SIG-M5 (cell line): ENCODE data around the gene NPAS3.

Experiments used
- DNase-seq: peaks from one replicate; lab custom pipeline; 2025; lab: John Stamatoyannopoulos, UW

Gene NPAS3

GRCh38 chr14:33449268-33449667 is 510.6 kb downstream of the NPAS3 start:
- DNase-seq, result no peak

- no peak for DNase-seq
These were observed 511.2 kb downstream of the NPAS3 start for GRCh38 chr14:33449703-33450395.

GRCh38 chr14:33450416-33450815 is 511.7 kb downstream of the NPAS3 start:
- no peak for DNase-seq

- DNase-seq, result no peak
These were observed 512.5 kb downstream of the NPAS3 start for GRCh38 chr14:33451211-33451610.

- no peak for DNase-seq
These were observed 514.3 kb downstream of the NPAS3 start for GRCh38 chr14:33452995-33453394.

DNA sequence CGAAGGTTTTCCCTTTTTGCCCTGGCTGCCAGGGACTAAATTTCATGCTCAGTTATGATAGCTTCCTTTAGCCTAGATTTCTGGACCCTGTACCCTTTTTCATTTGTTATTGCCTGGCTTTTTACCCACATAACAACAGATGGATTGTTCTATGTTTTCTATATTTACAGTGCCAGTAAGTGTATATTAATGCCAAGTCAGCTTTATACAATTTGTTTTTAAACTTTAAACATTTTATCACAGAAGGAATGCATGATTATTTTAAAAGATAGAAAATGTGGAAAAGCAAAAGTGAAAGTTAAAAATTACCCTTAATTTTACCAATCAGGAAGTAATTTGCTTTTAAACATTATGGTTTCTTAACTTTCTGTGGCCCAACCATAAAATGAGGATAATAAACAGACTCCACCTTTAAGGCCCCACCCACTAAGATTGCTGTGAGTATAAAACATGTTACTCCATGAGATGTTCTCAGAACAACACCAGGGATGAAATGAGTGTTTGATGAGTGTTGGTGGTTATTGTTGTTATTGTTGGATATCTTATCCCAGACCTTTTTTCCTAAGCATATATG is 515.4 kb downstream of the NPAS3 start:
- no peak for DNase-seq

DNA sequence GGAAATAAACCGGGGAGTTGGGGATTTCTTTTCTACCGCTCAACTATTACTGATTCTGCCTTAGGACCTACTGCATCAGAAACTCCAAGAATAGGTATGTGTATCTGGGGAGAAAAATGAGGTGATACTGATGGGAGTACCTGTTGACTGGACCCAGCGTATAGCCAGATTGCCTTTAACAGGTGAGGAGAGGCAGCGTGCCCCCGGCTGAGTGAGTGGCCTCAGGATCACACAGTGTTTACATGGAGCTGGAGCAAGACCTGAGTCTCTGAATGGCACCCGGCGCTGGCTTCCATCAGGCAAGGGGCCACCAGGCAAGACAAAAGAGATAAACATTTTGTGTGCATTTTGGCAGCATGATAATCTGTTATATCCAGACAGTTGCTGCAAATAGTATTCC is 516.0 kb downstream of the NPAS3 start:
- DNase-seq, result no peak

DNA sequence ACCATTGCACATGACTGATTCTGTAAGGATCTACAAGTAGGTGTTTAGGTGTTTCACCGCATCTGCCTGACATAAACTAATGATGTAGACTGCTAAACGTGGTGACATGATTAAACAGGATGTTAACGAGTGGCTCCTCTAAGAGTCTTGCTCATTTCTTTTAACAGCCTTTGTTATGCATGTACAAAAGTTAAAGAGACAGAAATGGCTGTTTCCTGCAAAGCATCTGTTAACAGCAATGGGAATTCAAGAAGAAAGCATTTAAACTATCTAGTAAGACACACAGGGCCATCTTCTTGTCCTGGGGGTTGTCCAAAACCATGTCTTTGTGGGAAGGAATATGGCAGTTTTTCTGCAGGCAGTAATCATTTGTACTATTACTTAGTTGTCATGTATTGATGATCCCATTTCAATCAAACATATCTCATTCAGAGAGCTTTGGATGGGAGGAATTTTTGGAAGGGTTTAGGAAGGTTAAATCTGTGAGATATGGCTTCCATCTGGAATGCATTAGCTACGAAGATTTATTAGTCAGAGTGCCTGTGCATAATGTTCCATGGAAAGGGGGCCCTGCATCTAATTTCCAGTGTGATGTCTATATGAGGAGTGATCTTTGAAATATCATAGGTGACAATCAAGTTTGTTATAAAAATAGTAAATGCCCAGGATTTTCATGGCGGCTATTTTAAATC is 517.1 kb downstream of the NPAS3 start:
- DNase-seq, result no peak

GRCh38 chr14:33457021-33457420 is 518.3 kb downstream of the NPAS3 start:
- DNase-seq, result no peak

GRCh38 chr14:33457617-33458016 is 518.9 kb downstream of the NPAS3 start:
- no peak for DNase-seq

DNA sequence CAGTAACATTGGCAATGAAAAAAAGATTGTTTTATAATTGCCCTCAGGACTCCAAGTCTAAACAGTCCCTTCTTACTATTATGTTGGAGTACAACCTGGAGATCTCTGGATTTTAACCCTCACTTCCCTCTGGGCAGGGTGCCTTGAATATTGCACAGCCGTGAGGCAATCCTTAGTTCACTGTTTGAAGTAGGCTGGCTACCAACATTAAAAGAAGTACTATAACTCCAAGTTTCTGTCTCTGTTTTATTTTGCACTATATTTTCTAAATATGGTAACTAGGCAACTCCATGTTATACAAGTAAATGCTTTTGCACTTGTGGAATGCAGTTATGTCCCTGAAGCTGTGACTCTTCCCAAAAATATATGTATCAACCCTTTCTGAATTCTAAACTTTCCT is 521.5 kb downstream of the NPAS3 start:
- DNase-seq, result no peak

DNA sequence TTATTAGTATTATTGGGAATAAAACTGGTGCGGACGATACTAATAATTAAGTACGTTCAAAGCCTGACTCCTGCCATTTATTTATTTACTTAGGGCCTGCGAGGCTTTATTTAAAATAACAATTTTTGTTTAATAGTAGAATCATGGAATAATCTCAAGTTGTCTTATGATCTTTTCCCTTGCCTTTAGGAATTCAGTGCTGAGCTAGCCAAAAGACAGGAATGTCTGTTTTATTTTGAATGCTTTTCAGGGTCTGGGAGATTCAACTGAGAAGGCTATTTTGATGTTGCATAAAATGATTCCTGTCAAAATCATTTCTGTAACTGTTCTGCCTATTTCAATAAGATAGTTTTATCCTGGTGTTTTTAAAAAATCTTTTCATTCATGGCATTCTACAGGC is 522.4 kb downstream of the NPAS3 start:
- DNase-seq, result no peak

DNA sequence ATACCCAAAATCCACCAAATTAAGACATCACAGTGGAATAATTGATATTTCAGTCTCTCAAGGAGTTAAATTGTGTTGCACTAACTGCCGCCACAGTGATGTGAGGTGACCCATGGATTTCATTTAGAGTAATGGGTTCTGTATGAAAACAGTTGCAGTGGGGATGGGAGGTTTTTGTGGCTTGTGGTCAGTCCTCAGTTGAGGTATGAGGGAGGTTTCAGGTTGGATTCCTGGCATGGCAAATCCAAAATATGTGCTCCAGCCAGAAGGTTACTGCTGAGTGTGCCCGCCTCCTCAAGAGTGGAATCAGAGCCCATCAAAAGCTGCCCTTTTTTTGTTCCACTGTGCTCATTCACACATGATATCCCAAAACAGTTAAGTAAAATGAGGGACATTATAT is 525.1 kb downstream of the NPAS3 start:
- DNase-seq, result no peak

DNA sequence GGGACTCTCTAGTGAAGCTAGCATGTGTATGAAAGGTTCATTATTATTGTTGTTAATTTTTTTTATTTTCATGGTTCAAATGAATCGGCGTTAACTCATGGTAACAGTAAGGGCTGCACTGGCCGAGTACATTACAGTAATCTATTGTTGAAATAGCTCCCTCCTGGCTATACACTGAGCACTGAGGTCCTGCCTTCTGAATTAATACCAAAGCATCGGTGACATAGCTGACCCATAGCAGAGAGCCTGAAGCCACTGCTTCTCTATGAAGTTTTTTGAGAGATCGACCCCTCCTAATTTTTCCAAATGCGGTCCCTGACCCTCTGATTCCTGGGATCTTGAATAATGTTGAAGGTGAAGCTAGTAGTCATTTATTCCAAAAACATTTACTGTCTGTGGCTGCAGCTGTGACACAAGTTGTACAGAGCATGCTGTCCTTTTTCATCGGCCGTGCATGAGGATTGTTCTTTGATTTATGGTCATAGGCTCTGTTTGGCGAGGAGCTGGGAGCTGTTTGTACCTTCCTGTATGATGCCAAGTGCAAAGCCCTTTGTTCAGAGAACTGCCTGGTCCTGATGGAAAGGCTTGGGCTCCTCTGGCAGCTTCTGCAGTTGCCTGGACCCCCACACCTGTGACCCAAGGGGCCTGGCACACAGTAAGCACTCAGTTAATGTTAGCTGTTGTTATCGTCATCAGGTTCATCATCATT is 525.7 kb downstream of the NPAS3 start:
- no peak for DNase-seq

GRCh38 chr14:33465846-33466700 is 527.4 kb downstream of the NPAS3 start:
- DNase-seq, result no peak

- no peak for DNase-seq
These were observed 529.3 kb downstream of the NPAS3 start for GRCh38 chr14:33467971-33468370.

DNA sequence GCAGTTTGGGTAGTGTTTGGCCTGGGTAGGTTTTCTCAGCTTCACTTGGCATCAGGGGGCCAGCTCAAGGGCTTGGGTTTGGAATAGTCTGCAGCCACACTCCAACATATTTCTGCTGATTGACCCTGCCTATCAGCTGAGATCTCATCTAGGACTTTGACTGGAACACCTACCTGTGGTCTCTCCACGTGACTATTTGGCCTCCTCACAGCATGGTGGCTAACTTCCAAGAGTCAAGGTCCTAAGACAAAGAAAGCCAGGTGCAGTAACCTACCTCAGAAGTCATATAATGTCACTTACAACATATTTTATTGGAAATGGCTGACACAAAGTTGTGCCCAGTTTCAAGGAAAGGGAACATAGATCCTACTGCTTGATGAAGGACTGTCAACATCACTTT is 531.2 kb downstream of the NPAS3 start:
- no peak for DNase-seq

- no peak for DNase-seq
These were observed 533.1 kb downstream of the NPAS3 start for GRCh38 chr14:33471776-33472175.

DNA sequence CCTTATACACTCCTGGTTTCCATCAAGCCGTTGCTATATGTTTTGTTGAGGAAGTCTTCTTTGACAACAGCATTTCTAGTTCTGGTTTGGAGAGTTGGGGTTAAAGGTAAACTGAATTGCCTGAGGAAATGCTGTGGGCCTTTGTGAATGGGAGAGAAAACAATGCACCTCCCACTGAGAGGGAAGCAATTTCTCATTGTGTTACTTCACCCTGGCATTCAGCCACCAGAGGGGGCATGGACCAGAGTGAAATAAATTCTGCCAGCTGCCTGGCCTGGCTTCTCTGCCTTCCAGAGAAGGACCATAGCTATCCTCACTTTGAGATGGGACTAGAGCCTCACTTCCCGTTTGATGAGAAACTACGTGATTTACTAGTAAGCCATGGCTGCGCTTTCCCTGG is 536.9 kb downstream of the NPAS3 start:
- DNase-seq, result no peak

DNA sequence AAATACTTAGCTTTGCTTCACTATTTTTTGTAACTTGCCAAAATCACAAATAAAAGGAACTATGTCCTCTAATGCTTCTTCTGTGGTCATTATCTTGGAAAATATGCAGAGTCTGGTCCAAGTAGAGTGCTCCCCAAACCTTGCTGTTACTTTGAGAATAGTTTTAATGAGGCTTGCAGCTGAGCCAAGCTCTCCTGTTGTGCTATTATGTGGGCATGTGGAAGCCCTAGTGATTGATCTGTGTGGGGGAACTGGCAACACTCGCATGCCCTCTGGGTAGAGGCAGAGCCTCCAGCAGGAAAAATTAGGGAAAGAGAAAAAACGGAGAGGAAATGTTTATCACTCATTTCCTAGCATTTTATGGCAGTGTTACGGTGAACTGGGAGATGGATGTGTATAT is 539.1 kb downstream of the NPAS3 start:
- DNase-seq, result no peak

DNA sequence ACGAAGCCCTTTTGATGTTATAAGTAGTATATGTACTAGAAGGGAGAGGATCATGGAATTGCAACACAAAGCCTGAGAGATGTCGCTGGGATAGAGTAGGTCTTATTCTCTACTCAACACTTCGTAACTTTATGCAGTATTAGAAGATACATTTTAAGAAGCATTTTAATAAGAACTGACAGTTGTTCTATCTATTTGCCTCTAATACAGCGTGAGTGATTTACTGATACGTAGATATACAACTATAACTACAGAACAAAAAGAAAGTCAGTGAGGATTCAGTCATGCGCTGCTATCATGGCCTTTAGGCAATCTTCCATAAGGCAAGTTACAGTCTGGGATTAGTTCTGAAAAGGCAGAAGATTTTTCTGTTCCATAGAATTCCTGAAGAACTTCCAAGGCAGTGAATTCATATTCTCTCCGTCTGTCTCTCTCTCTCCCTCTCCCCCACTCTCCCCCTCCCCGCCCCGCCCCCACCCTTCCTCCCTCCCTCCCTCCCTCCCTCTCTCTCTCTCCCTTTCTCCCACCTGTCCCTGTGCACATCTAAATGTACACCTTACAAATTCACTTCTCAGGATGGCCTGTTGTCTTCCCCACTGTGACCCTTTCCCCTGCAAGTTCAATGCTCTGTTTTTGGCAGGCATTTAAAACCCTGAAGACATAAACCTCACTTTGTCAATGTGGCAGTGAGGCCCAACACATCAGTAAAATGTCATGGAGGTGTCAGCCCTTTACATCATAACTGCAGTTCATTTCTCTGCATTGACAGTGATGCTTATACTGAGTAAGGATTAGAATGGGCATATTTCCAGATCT is 541.6 kb downstream of the NPAS3 start:
- no peak for DNase-seq
